LNCAP (cell line): ENCODE results near the gene CACNA2D4.

Source experiments
- CTCF ChIP-seq: fragments of 450-650 bp; IDR thresholded peaks from 2 replicates; pipeline ENCODE4 v1.5.1; 2017; ENCODE audit warnings: mild to moderate bottlenecking

CACNA2D4 gene

GRCh38 chr12:1843641-1844005 lies 74.8 kb downstream of the CACNA2D4 start:
- no peak for TF ChIP-seq CTCF

- TF ChIP-seq CTCF, result no peak
Observed at GRCh38 chr12:1842905-1843640, 75.4 kb downstream of the CACNA2D4 start.

- TF ChIP-seq CTCF, result no peak
Observed at GRCh38 chr12:1842183-1842904, 76.1 kb downstream of the CACNA2D4 start.

- TF ChIP-seq CTCF, result no peak
Observed at GRCh38 chr12:1841586-1842182, 76.8 kb downstream of the CACNA2D4 start.

- no peak for TF ChIP-seq CTCF
Observed at GRCh38 chr12:1840981-1841425, 77.4 kb downstream of the CACNA2D4 start.

GRCh38 chr12:1839956-1840951 lies 78.2 kb downstream of the CACNA2D4 start:
- no peak for TF ChIP-seq CTCF

GRCh38 chr12:1839464-1839863 lies 79.0 kb downstream of the CACNA2D4 start:
- no peak for TF ChIP-seq CTCF
